ENCODE results near the gene CNTNAP5. TPM values are rescaled to one million over a fixed set of nuclear protein-coding genes. Genes with fewer than 3 reads are reported as not detected.

Gene CNTNAP5
- total and polyA plus RNA-seq, 2 of the 8 experiments (the other 6 are each of a cell fraction or from before 2014, with no cell fraction given) = 0.11 to 0.76 TPM

GRCh38 chr2:124489686-124490085 is 464.6 kb downstream of the CNTNAP5 start:
- Histone ChIP-seq H2AK5ac (ENCODE audit: low read depth, low read length) (no peak overlapping the region), H3K18ac (ENCODE audit: extremely low read depth, low read length) (no peak overlapping the region), H2BK5ac (ENCODE audit: low read depth, low read length) (no peak overlapping the region), H2AFZ (ENCODE audit: low read length) (no peak overlapping the region), H2BK12ac (ENCODE audit: low read depth, low read length) (no peak overlapping the region), H3K79me1 (ENCODE audit: low read depth, low read length) (no peaks in the 10 kb centered on the region), H3K23ac (ENCODE audit: insufficient read length) (no peak overlapping the region), H3K27me3 (replicated peaks in 1 of 4; ENCODE audit: control insufficient read depth in 3 of 4, extremely low read depth in 1 of 4, insufficient read depth in 3 of 4, low read length in 3 of 4) (no peaks in the 10 kb centered on the region), H4K91ac (replicated peaks; ENCODE audit: insufficient read length, low read length) (no peak overlapping the region), H3K23me2 (ENCODE audit: low read depth, low read length) (no peaks in the 10 kb centered on the region), H3K36me3 (ENCODE audit: control insufficient read depth in 2 of 4, insufficient read depth in 4 of 4, low read length in 3 of 4) (no peaks in the 10 kb centered on the region), H4K5ac (ENCODE audit: insufficient read length, low read depth, low read length) (no peak overlapping the region), H3K4me2 (ENCODE audit: insufficient read depth in 1 of 2, low read depth in 2 of 2, low read length in 2 of 2) (no peak overlapping the region), H4K20me1 (replicated peaks in 1 of 2; ENCODE audit: control insufficient read depth in 1 of 2, insufficient read depth in 2 of 2, low read length in 2 of 2) (no peaks in the 10 kb centered on the region), H4K8ac (ENCODE audit: extremely low read depth, insufficient read depth, low read length) (no peak overlapping the region), H3K79me2 (ENCODE audit: control insufficient read depth in 1 of 2, insufficient read depth in 2 of 2, low read length in 2 of 2) (no peaks in the 10 kb centered on the region), H3K9me3 (ENCODE audit: insufficient read depth in 2 of 2, low read depth in 1 of 2, low read length in 1 of 2) (peaks cover 0 to 3% of the 10 kb centered on the region in 2 experiments; a peak in 2 of 4 replicates), H3K27ac (ENCODE audit: low read depth, low read length) (no peak overlapping the region), H2BK120ac (replicated peaks; ENCODE audit: low read depth, low read length) (no peak overlapping the region), H3K4ac (replicated peaks; ENCODE audit: insufficient read length, low read depth, low read length) (no peak overlapping the region), H2BK20ac (ENCODE audit: low read length) (no peak overlapping the region), H3K9ac (replicated peaks in 1 of 4; ENCODE audit: extremely low read depth in 1 of 4, low read depth in 3 of 4, low read length in 3 of 4) (no peak overlapping the region), H2BK15ac (ENCODE audit: low read length) (no peak overlapping the region), H3K14ac (ENCODE audit: insufficient read length) (no peak overlapping the region), H3K56ac (replicated peaks; ENCODE audit: insufficient read length, low read depth, low read length) (no peak overlapping the region), H3K4me3 (ENCODE audit: extremely low read depth in 1 of 4, insufficient read depth in 2 of 4, low read depth in 3 of 4, low read length in 4 of 4) (no peak overlapping the region), H3K4me1 (replicated peaks in 1 of 4; ENCODE audit: control insufficient read depth in 3 of 4, insufficient read depth in 4 of 4, low read length in 3 of 4) (no peaks in the 10 kb centered on the region)
- DNase-seq (ENCODE audit: low read depth in 1 of 2, low spot score in 2 of 2) (no peak), FAIRE-seq (no peak)
- POLR2A ChIA-PET (ENCODE audit: partially characterized antibody) = no interaction called here
- CTCF ChIA-PET (ENCODE audit: partially characterized antibody) = no interaction called here
- TF ChIP-seq NRF1 (IDR thresholded peaks at IDR 0.05; ENCODE audit: low read depth, low read length) = no peak
- TF ChIP-seq POLR2A (IDR thresholded peaks at IDR 0.05; ENCODE audit: control extremely low read depth in 1 of 2, low read depth in 2 of 2, low read length in 2 of 2) = no peak
- no peak for TF ChIP-seq CTCF (IDR thresholded peaks at IDR 0.05; ENCODE audit: control extremely low read depth in 1 of 3, insufficient read depth in 1 of 3, low read depth in 1 of 3, low read length in 3 of 3)
- no peak for TF ChIP-seq KDM4A (IDR thresholded peaks at IDR 0.05; ENCODE audit: low read depth, low read length, severe bottlenecking)
- TF ChIP-seq CREB1 (IDR thresholded peaks at IDR 0.05) = no peak
- TF ChIP-seq YY1 (IDR thresholded peaks at IDR 0.05; ENCODE audit: low read depth, low read length) = no peak
- no peak for TF ChIP-seq BACH1 (IDR thresholded peaks at IDR 0.05; ENCODE audit: low read length)
- no peak for TF ChIP-seq RXRA (IDR thresholded peaks at IDR 0.05; ENCODE audit: insufficient read depth, low read depth, low read length)
- TF ChIP-seq RAD21 (IDR thresholded peaks at IDR 0.05 in 1 of 2, conservative IDR thresholded peaks at IDR 0.05 in 1 of 2; ENCODE audit: low read depth in 2 of 2, low read length in 2 of 2) = no peak
- TF ChIP-seq SIRT6 (IDR thresholded peaks at IDR 0.05; ENCODE audit: low read length) = no peak
- no peak for TF ChIP-seq JUND (IDR thresholded peaks at IDR 0.05; ENCODE audit: low read length)
- TF ChIP-seq HDAC6 (IDR thresholded peaks at IDR 0.05; ENCODE audit: low read depth, low read length) = no peak
- no peak for TF ChIP-seq RBBP5 (IDR thresholded peaks at IDR 0.05; ENCODE audit: borderline replicate concordance, low read depth, low read length)
- TF ChIP-seq CBX5 (IDR thresholded peaks at IDR 0.05; ENCODE audit: low read depth, low read length) = no peak

Measured in H1 (cell line).